Heart left ventricle (tissue), 13 donors: ENCODE data around the gene SLC6A7.
"Not testable (repeated sequence)": the region's sequence is repeated elsewhere in the genome, so short reads cannot be mapped to it uniquely, and the experiment has no call there.

ENCODE experiments used
- POLR2A ChIP-seq, 2 donors: fragments of 450-650 bp; IDR thresholded peaks; one replicate each; pipeline ENCODE4 v1.6.1; 2017; ENCODE audit warnings: antibody characterized with exemption in 2 of 2, mild to moderate bottlenecking in 2 of 2, moderate library complexity in 2 of 2
- TF ChIP-seq, protein P1 (sequence below), 12 donors: fragments of 200-600 bp; sonication (generic) in 4 of 12; IDR thresholded peaks; one replicate each; pipeline versions ENCODE4 v1.5.0 to v1.8.0; 2018 to 2022; ENCODE audit warnings: antibody characterized with exemption in 12 of 12, mild to moderate bottlenecking in 5 of 12
- donor health status: ischemic (EF 13 %, LVEDD 7.1; RV severe dilation, severe dysfunction).
- donor health status: DM: no; HTN: yes; CAD: no.
- donor health status: DM: no; HTN: no; CAD: no.
- donor health status: ischemic (EF 25% LVEDD 6.9; RV normal size, moderate dysfunction).
- donor health status: ischemic (EF 25% LVEDD 5.7; RV mildly dilated, moderate dysfunction).
- donor health status: ischemic (EF 35%, LVEDD 5.7; RV mildly dilated, moderate dysfunction).
- donor health status: nonischemic (EF 11% LVEDD 7.7; RV severe dilation, severe dysfunction).
- donor health status: DM: yes; HTN: yes; CAD: no.
- donor health status: PGD.
- donor health status: ischemic (EF 29% LVEDD 5.4; RV normal size, mild dysfunction).
- donor health status: nonischemic (EF 23%, LVEDD 6.1; RV moderate dilation, normal function).

DNA sequence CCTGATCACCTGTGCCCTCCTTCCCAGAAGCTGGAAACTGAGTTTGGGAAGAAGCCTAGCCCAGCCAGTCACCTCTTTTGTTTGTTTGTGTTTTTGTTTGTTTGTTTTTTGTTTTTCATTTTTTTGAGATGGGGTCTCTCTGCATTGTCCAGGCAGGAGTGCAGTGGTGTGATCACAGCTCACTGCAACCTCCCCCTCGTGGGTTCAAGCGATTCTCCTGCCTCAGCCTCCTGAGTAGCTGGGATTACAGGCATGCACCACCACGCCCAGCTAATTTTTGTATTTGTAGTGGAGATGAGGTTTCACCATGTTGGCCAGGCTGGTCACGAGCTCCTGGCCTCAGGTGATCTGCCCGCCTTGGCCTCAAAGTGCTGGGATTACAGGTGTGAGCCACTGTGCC, 43.8 kb downstream of the SLC6A7 start:
- TF ChIP-seq, protein P1, sequence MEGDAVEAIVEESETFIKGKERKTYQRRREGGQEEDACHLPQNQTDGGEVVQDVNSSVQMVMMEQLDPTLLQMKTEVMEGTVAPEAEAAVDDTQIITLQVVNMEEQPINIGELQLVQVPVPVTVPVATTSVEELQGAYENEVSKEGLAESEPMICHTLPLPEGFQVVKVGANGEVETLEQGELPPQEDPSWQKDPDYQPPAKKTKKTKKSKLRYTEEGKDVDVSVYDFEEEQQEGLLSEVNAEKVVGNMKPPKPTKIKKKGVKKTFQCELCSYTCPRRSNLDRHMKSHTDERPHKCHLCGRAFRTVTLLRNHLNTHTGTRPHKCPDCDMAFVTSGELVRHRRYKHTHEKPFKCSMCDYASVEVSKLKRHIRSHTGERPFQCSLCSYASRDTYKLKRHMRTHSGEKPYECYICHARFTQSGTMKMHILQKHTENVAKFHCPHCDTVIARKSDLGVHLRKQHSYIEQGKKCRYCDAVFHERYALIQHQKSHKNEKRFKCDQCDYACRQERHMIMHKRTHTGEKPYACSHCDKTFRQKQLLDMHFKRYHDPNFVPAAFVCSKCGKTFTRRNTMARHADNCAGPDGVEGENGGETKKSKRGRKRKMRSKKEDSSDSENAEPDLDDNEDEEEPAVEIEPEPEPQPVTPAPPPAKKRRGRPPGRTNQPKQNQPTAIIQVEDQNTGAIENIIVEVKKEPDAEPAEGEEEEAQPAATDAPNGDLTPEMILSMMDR (IDR thresholded peaks at IDR 0.05) = not testable (repeated sequence)
- not testable (repeated sequence) for TF ChIP-seq POLR2A (IDR thresholded peaks at IDR 0.05)
